A549 (cell line): ENCODE measurements around the gene LRRC71. TPM values are rescaled to one million over a fixed set of nuclear protein-coding genes. Genes with fewer than 3 reads are reported as not detected.

ENCODE experiments used
- ATAC-seq, 2 experiments: fragments of 200-7000 bp in 1 of 2; fragments of >200 bp in 1 of 2; cut with Nextera tagmentation in 1 of 2; cut with Tn5 transposase in 1 of 2; 3 replicates each; pipeline versions ENCODE4 v1.8.0 to v1.9.1; 2018 to 2020; ENCODE audit warnings: mild to moderate bottlenecking in 1 of 2, moderate library complexity in 1 of 2
- CTCF ChIA-PET: fragments of 300-600 bp; sonication (Branson Sonifier 250); formaldehyde crosslinking; extraction: SDS; loops from one replicate; lab custom pipeline; 2021; ENCODE audit warnings: antibody characterized with exemption, inconsistent platforms; lab: Yijun Ruan, JAX
- POLR2A ChIA-PET: fragments of 350-600 bp; formaldehyde crosslinking; extraction: SDS; loops from one replicate; lab custom pipeline; 2021; ENCODE audit warnings: antibody characterized with exemption, inconsistent platforms; lab: Yijun Ruan, JAX
- DNase-seq, 2 experiments: peaks; one replicate each; pipeline versions ENCODE4 v3.0.0 to v3.0.0-alpha.2; 2011 to 2016; ENCODE audit warnings: low read depth in 1 of 2, low spot score in 1 of 2
- FAIRE-seq: peaks from 2 replicates; lab custom pipeline; 2011; peaks lifted over from hg19 to GRCh38; lab: Jason Lieb, UNC
- H3K27ac ChIP-seq, 2 experiments: fragments of >200 bp; sonication (Bioruptor Twin); formaldehyde crosslinking; 3 replicates each; pipeline ENCODE4 v1.5.1; 2016 to 2017
- H3K4me1 ChIP-seq: fragments of >200 bp; sonication (Bioruptor Twin); formaldehyde crosslinking; 3 replicates; pipeline ENCODE4 v1.6.1; 2016
- H3K4me2 ChIP-seq: fragments of >200 bp; sonication (Bioruptor Twin); formaldehyde crosslinking; 3 replicates; pipeline ENCODE4 v1.6.1; 2016
- H3K4me3 ChIP-seq: fragments of >200 bp; sonication (Bioruptor Twin); formaldehyde crosslinking; 3 replicates; pipeline ENCODE4 v1.5.1; 2016
- H3K9me3 ChIP-seq: fragments of >200 bp; sonication (Bioruptor Twin); formaldehyde crosslinking; 3 replicates; pipeline ENCODE4 v1.6.1; 2016
- ATOH8 ChIP-seq: fragments of 250-450 bp; sonication (Bioruptor Pico); IDR thresholded peaks from 2 replicates; pipeline ENCODE4 v1.5.0; 2020; ENCODE audit warnings: low read depth, mild to moderate bottlenecking, moderate library complexity
- BHLHE40 ChIP-seq: IDR thresholded peaks from 2 replicates; pipeline ENCODE4 v1.6.1; 2012; ENCODE audit warnings: low read depth, low read length, inconsistent platforms
- CBX2 ChIP-seq: fragments of 200-600 bp; sonication (generic); IDR thresholded peaks from 2 replicates; pipeline ENCODE4 v1.6.1; 2016; ENCODE audit warnings: low read depth, mild to moderate bottlenecking, borderline replicate concordance
- CBX8 ChIP-seq: fragments of 200-600 bp; sonication (generic); IDR thresholded peaks from 2 replicates; pipeline ENCODE4 v1.6.1; 2016
- CTCF ChIP-seq: fragments of >200 bp; sonication (Bioruptor Twin); formaldehyde crosslinking; IDR thresholded peaks from 3 replicates; pipeline ENCODE4 v1.5.1; 2016
- EHF ChIP-seq: fragments of 250-450 bp; sonication (Bioruptor Pico); IDR thresholded peaks from 2 replicates; pipeline ENCODE4 v1.5.0; 2020; ENCODE audit warnings: mild to moderate bottlenecking
- EHMT2 ChIP-seq: fragments of 200-600 bp; sonication (generic); IDR thresholded peaks from 2 replicates; pipeline ENCODE4 v1.6.1; 2016; ENCODE audit warnings: antibody characterized with exemption, low read depth, mild to moderate bottlenecking, moderate library complexity
- ELK1 ChIP-seq: fragments of 150-350 bp; IDR thresholded peaks from 2 replicates; pipeline ENCODE4 v1.6.1; 2014; ENCODE audit warnings: low read depth, mild to moderate bottlenecking, low read length
- FOSL2 ChIP-seq, 2 experiments: fragments of 450-650 bp in 1 of 2; fragments of >200 bp in 1 of 2; sonication (Bioruptor Twin) in 1 of 2; formaldehyde crosslinking; IDR thresholded peaks; 2 replicates each; pipeline versions ENCODE4 v1.5.0 to v1.6.1; 2016 to 2020; ENCODE audit warnings: mild to moderate bottlenecking in 1 of 2, moderate library complexity in 1 of 2
- HOXB13 ChIP-seq: fragments of 250-450 bp; sonication (Bioruptor Pico); IDR thresholded peaks from 2 replicates; pipeline ENCODE4 v1.5.0; 2020; ENCODE audit warnings: low read depth, mild to moderate bottlenecking, moderate library complexity
- HOXB5 ChIP-seq: fragments of 250-450 bp; sonication (Bioruptor Pico); IDR thresholded peaks from 2 replicates; pipeline ENCODE4 v1.5.0; 2020; ENCODE audit warnings: mild to moderate bottlenecking, moderate library complexity
- JUN ChIP-seq, 2 experiments: fragments of >200 bp; sonication (Bioruptor Twin); formaldehyde crosslinking; IDR thresholded peaks; 2 replicates in 1 of 2; 3 replicates in 1 of 2; pipeline ENCODE4 v1.6.1; 2016 to 2017
- JUNB ChIP-seq: fragments of >200 bp; sonication (Bioruptor Twin); formaldehyde crosslinking; IDR thresholded peaks from 2 replicates; pipeline ENCODE4 v1.6.1; 2016
- KDM1A ChIP-seq: fragments of 200-600 bp; sonication (generic); IDR thresholded peaks from 2 replicates; pipeline ENCODE4 v1.6.1; 2016; ENCODE audit warnings: low read depth, mild to moderate bottlenecking
- KDM5A ChIP-seq: fragments of 200-600 bp; sonication (generic); IDR thresholded peaks from 2 replicates; pipeline ENCODE4 v1.6.1; 2016; ENCODE audit warnings: antibody characterized with exemption, mild to moderate bottlenecking
- MAFK ChIP-seq: fragments of 450-650 bp; IDR thresholded peaks from 2 replicates; pipeline ENCODE4 v1.6.1; 2014; ENCODE audit not compliant: partially characterized antibody
- MAX ChIP-seq: IDR thresholded peaks from 2 replicates; pipeline ENCODE4 v1.6.1; 2012
- MAZ ChIP-seq: fragments of 150-350 bp; IDR thresholded peaks from 2 replicates; pipeline ENCODE4 v1.6.1; 2014; ENCODE audit warnings: antibody characterized with exemption, low read depth, low read length, borderline replicate concordance
- NFE2L2 ChIP-seq: fragments of 150-350 bp; conservative IDR thresholded peaks from 2 replicates; pipeline ENCODE4 v1.6.1; 2014; ENCODE audit warnings: low read length
- NR3C1 ChIP-seq: fragments of >200 bp; sonication (Bioruptor Twin); formaldehyde crosslinking; IDR thresholded peaks from 3 replicates; pipeline ENCODE4 v1.6.1; 2017
- POLR2A ChIP-seq: IDR thresholded peaks from 2 replicates; pipeline ENCODE4 v1.6.1; 2012; ENCODE audit warnings: mild to moderate bottlenecking, low read length
- POLR2AphosphoS2 ChIP-seq: conservative IDR thresholded peaks from 2 replicates; pipeline ENCODE4 v1.6.1; 2012; ENCODE audit warnings: low read length, improper control_type of control experiment, inconsistent platforms
- RARB ChIP-seq: fragments of 250-450 bp; sonication (Bioruptor Pico); IDR thresholded peaks from 2 replicates; pipeline ENCODE4 v1.8.0; 2021; ENCODE audit warnings: mild to moderate bottlenecking, moderate library complexity
- RCOR1 ChIP-seq: fragments of 150-350 bp; IDR thresholded peaks from 2 replicates; pipeline ENCODE4 v1.6.1; 2014; ENCODE audit warnings: antibody characterized with exemption, low read length, low read depth
- REST ChIP-seq: fragments of 200-600 bp; sonication (generic); IDR thresholded peaks from 2 replicates; pipeline ENCODE4 v1.6.1; 2016; ENCODE audit warnings: antibody characterized with exemption, mild to moderate bottlenecking, moderate library complexity
- RFX5 ChIP-seq: fragments of 450-650 bp; IDR thresholded peaks from 2 replicates; pipeline ENCODE4 v1.7.1; 2014; ENCODE audit warnings: antibody characterized with exemption, mild to moderate bottlenecking, moderate library complexity
- SMC3 ChIP-seq: fragments of >200 bp; sonication (Bioruptor Twin); formaldehyde crosslinking; IDR thresholded peaks from 3 replicates; pipeline ENCODE4 v1.6.1; 2018; ENCODE audit warnings: inconsistent platforms
- USF2 ChIP-seq: fragments of 450-650 bp; IDR thresholded peaks from 2 replicates; pipeline ENCODE4 v1.6.1; 2014; ENCODE audit warnings: antibody characterized with exemption
- ZC3H11A ChIP-seq: fragments of 450-650 bp; IDR thresholded peaks from 2 replicates; pipeline ENCODE4 v1.6.1; 2014; ENCODE audit warnings: antibody characterized with exemption, mild to moderate bottlenecking
- ZFP36 ChIP-seq: fragments of 450-650 bp; IDR thresholded peaks from 2 replicates; pipeline ENCODE4 v1.6.1; 2014; ENCODE audit warnings: borderline replicate concordance; ENCODE audit not compliant: partially characterized antibody
- ZSCAN20 ChIP-seq: fragments of 250-450 bp; sonication (Bioruptor Pico); IDR thresholded peaks from 2 replicates; pipeline ENCODE4 v1.8.0; 2022; ENCODE audit warnings: mild to moderate bottlenecking, moderate library complexity
- WGBS: methylation state at CpG from one replicate; pipeline ENCODE4 v1.1.6; 2017; ENCODE audit errors: missing lambda C conversion rate; 5-methylcytosine and 5-hydroxymethylcytosine counted together
- polyA plus RNA-seq, 4 experiments: library from polyadenylated mRNA; depleted of rRNA in 3 of 4; stranded (reverse); fragments of >200 nt; fragmentation: RNase III in 1 of 4; extraction: RNeasy Plus Mini Kit Qiagen cat#74134 plus additional on column Dnase treatment in 1 of 4; gene quantifications; 2 replicates in 3 of 4; 3 replicates in 1 of 4; pipeline ENCODE4 v1.2.3, GENCODE V29; 2011 to 2017

LRRC71 gene
- polyA plus RNA-seq, 2 of the 4 experiments (the other 2 are of a cell fraction) = 0.10 TPM; not detected in 1

GRCh38 chr1:156958247-156958714, 37.8 kb downstream of the LRRC71 start:
- ChIA-PET CTCF (interaction anchor here (1.3 to 2.8 kb wide), 4 partner anchors 8 to 120 kb away, joined by 3 to 10 read pairs (median 6); no protein-coding TSS in a partner anchor), POLR2A (no interaction called here)
- Histone ChIP-seq H3K27ac (no peak overlapping the region), H3K4me3 (no peak overlapping the region), H3K4me2 (no peak overlapping the region), H3K4me1 (no peaks in the 10 kb centered on the region), H3K9me3 (no peaks in the 10 kb centered on the region)
- WGBS = 92% methylated on average over 2 of the region's 2 CpGs
- no peak for FAIRE-seq
- DNase-seq = no peak
- TF ChIP-seq KDM1A = no peak
- no peak for TF ChIP-seq ELK1
- TF ChIP-seq ATOH8 (CRISPR knock-in tag) = no peak
- no peak for TF ChIP-seq BHLHE40
- no peak for TF ChIP-seq CBX2
- TF ChIP-seq POLR2A = no peak
- TF ChIP-seq POLR2AphosphoS2 = no peak
- no peak for TF ChIP-seq REST
- TF ChIP-seq JUN (IDR thresholded peaks at IDR 0.05) = no peak
- no peak for TF ChIP-seq NR3C1
- TF ChIP-seq RFX5 = no peak
- TF ChIP-seq CBX8 = no peak
- no peak for TF ChIP-seq ZFP36
- TF ChIP-seq SMC3 = no peak
- no peak for TF ChIP-seq USF2
- TF ChIP-seq HOXB5 (CRISPR knock-in tag) = no peak
- no peak for TF ChIP-seq NFE2L2
- no peak for ATAC-seq

- Histone ChIP-seq H3K4me2 (no peak overlapping the region), H3K4me3 (no peak overlapping the region), H3K4me1 (no peaks in the 10 kb centered on the region), H3K27ac (no peak overlapping the region), H3K9me3 (no peaks in the 10 kb centered on the region)
- ChIA-PET POLR2A (no interaction called here), CTCF (interaction anchor here (1.3 to 2.8 kb wide), 5 partner anchors 9 to 49 kb away, joined by 3 to 10 read pairs (median 6); no protein-coding TSS in a partner anchor)
- 0 out of 6 replicates have a peak, but pooled peaks of 1 of the 2 experiments have one; percentile 41 for ATAC-seq
- FAIRE-seq = no peak
- DNase-seq = no peak
- WGBS = 89% methylated on average over 2 of the region's 2 CpGs
- TF ChIP-seq RCOR1 (no peak), EHMT2 (no peak), FOSL2 (IDR thresholded peaks at IDR 0.05) (no peak), FOSL2 (CRISPR knock-in tag; IDR thresholded peaks at IDR 0.05) (no peak), ZSCAN20 (CRISPR knock-in tag) (no peak), ZC3H11A (no peak), HOXB13 (CRISPR knock-in tag) (no peak), RARB (CRISPR knock-in tag) (no peak), CBX8 (no peak), MAFK (no peak), JUNB (no peak), MAX (no peak), CTCF (no peak), RFX5 (no peak), BHLHE40 (no peak), EHF (CRISPR knock-in tag) (no peak), SMC3 (no peak), MAZ (no peak), KDM5A (no peak)
Observed at GRCh38 chr1:156959414-156959813, 39.0 kb downstream of the LRRC71 start.
